Gastroesophageal sphincter (tissue), 3 donors: ENCODE results near the gene CRIP3.

ENCODE experiments used
- CTCF ChIP-seq, 4 experiments: fragments of 200-600 bp in 2 of 4; fragments of 450-650 bp in 2 of 4; sonication (generic) in 1 of 4; IDR thresholded peaks; one replicate each; pipeline ENCODE4 v1.5.1; 2017 to 2019; ENCODE audit warnings: antibody characterized with exemption in 4 of 4, mild to moderate bottlenecking in 2 of 4, moderate library complexity in 2 of 4
- EP300 ChIP-seq: sonication (generic); formaldehyde crosslinking; IDR thresholded peaks from one replicate; pipeline ENCODE4 v1.6.1; 2017; ENCODE audit warnings: antibody characterized with exemption, mild to moderate bottlenecking
- POLR2A ChIP-seq, 2 donors: fragments of 450-650 bp; IDR thresholded peaks; one replicate each; pipeline ENCODE4 v1.6.1; 2017; ENCODE audit warnings: antibody characterized with exemption in 2 of 2, mild to moderate bottlenecking in 2 of 2, moderate library complexity in 1 of 2
- POLR2AphosphoS5 ChIP-seq: sonication (generic); formaldehyde crosslinking; IDR thresholded peaks from one replicate; pipeline ENCODE4 v1.6.1; 2017; ENCODE audit warnings: antibody characterized with exemption

DNA sequence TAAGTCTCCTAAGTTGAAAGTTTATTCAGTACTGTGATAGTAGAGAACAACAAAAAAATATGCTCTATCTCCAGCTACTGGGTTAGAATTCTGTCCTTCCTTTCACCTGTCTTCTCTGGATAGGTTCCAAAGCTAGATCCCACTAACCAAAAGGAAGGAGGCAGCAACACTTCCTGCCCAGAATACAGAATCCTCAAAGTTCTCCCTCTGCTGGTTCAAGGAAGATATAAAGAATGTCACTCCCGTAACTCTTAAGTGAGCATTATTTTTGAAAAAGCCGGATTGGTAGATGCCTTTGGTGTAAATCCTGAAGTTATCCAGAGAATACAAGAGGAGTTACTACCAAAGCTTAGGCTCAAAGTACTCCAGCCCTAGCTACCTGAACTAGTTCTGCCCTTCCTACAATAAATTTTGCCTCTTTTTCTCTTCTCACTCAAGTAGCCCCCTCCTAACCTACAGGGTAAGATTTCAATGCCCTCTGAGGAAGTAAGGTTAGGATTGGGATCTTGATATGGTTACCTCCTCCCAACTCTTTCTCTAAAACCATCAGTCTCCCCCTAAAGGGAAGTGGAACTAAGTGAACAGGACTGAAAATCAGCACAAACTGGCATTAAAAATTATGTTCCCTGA is 26.0 kb upstream of the CRIP3 start:
- TF ChIP-seq CTCF (IDR thresholded peaks at IDR 0.05) (peak; percentile 28 to 68 (median 61)), EP300 (no peak), POLR2AphosphoS5 (peak; percentile 16), POLR2A (IDR thresholded peaks at IDR 0.05) (no peak)
